GM18951 (cell line): ENCODE data around the gene MLIP.

Experiments
- POLR2A ChIP-seq: IDR thresholded peaks from 4 replicates; pipeline ENCODE4 v1.6.1; 2011; ENCODE audit warnings: mild to moderate bottlenecking; ENCODE audit not compliant: insufficient read length, insufficient read depth; ENCODE audit errors: extremely low read depth
- in situ Hi-C: fragments of 300-500 bp; cut with MboI; formaldehyde crosslinking; loops from one replicate; pipeline ENCODE4 v1.12.0; 2022; ENCODE audit warnings: low sequenced_read_pairs, mixed read lengths, inconsistent platforms; ENCODE audit not compliant: unreplicated experiment

The MLIP gene

DNA sequence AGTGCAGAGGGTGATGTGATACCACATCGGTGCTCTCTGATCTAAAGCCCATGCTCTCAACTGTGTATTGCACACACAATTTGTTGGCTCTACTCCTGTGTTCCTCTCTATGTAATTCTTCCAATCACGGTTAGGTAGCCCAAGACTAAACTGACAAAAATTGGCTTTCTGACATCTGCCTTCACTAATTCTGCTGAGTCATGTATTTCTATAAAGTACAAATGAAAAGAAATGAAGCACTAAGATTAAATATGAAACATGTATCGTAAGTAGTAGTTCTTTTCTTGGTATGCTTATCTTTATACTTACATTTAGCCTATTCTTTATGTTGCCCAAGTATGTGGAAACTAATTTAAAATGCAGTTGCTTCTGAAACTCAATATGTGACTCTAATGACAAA lies 7.7 kb upstream of the MLIP start:
- TF ChIP-seq POLR2A = no peak
- in situ Hi-C loops = no loop called here

DNA sequence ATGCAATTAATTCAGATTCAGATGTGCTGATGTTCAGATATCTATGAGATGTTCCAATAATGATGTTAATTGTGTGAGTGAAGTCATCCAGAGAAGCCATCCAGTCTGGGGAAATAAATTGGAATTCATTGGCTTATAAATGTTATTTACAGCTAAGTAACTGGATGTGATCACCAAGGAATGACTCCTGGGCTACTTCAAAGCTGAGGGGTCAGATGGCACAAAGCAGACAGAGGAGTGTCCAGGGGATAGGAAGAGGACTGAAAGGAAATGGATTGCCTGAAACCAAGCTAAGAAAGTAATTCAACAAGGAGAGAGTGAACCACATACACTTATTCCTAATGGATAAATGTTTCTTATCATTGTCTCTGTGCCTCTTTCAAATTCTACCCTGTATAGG lies 4.5 kb upstream of the MLIP start:
- no peak for TF ChIP-seq POLR2A
- in situ Hi-C loops = no loop called here

DNA sequence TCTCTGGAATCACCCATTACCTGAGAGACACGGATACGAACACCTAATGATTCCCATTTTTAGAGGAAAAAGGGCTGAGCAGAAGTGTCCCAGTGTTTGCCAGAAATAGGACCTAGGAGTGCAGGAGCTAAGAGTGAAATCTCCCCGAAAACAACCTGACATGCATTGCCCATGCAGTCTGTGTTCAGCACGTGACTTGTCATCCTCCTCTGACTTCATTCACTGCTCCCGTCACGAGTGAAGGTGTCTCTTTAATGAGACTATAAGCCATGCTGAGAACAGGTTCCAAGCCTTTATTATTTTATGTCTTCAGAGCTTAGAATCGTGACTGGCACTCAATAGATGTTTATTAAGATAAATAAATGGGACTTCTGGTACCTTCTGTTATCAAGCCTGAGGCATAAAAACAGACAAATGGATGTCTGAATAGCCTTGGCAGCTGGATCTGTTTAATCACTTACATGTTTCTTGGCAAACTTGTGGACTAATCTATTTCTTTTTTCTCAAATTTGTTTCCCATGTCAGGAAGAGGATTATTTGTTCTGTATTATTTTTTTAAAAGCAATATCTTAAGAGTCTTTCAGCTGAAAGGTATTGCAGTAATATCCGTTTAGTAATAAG lies 3.7 kb upstream of the MLIP start:
- in situ Hi-C loops = no loop called here
- no peak for TF ChIP-seq POLR2A

DNA sequence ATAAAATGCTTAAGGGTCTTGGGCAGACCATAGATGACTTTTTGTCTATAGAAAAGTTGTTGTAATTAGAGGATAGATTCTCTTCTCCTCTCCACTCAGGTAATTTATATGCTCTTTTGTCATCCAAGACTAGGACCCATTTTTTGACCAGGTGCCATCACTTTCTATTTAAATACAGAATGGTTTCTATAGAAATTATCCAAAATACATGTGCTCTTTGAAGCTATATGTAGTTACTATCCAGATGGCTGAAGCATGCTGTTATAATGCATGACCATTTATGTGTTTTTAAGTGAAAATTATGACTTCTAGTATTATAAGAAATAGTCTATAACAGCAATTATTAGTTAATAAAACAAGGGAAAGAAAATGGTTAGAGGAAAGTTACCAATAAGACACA lies 3.0 kb upstream of the MLIP start:
- in situ Hi-C loops = no loop called here
- no peak for TF ChIP-seq POLR2A

DNA sequence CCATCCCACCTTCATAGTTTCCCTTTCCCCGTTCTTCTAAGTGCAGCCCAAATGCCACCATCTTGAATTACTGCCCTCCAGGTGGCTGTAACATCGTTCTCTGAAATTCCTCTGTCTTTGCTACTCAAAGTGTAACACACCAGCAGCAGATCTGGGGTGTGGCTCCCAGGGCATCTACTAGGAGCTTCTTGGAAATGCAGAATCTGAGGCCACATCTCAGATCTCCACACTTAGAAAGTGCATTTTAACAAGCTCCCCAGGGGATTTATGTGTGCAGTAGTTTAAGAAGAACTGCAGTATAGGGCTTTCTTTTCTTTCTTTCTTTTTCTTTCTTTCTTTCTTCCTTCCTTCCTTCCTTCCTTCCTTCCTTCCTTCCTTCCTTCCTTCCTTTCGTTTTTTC lies 1.7 kb upstream of the MLIP start:
- in situ Hi-C loops = no loop called here
- no peak for TF ChIP-seq POLR2A

DNA sequence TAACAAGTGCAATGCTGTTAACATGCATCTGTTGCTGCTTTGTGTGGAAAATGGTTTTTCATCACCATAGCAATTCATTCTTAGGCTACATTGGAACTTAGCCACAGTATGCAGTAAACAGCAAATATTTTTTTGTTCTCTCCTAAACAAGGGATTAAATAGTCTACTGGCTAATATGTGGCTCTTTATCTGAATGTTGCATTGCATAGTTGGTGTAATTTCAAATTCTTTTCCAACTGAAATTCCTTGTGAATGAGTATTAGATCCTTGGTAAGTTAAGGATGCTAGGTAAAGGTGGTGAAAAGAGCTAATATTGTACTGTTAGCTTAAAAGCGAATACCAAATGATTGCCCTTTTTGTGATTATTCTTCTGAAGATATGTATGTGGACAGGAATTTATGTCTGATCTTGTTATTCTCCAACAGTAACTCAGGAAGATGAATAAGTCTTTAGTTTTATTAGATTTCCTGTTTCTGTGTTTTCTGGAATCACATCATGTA lies 958 bp downstream of the MLIP start:
- no peak for TF ChIP-seq POLR2A
- in situ Hi-C loops = no loop called here

DNA sequence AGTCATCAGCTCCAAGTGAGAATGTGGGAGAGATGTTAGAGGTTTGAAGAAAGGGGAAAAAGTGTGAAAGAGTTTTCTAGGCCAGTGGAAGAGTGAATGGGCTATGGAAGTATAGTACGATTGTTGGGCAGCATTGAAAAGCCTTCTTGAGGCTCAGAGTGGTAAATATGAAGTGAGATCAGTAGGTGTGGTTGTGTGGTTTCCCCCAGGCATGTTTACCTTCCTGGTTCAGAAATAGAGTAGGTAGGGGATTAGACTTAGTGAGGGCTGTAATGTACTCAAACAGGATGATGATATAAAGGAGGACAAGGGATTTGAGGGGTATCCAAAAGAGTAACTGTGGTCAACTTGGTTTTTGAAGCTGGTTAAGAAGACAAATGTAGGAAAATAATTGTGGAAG lies 3.7 kb downstream of the MLIP start:
- in situ Hi-C loops = no loop called here
- no peak for TF ChIP-seq POLR2A

DNA sequence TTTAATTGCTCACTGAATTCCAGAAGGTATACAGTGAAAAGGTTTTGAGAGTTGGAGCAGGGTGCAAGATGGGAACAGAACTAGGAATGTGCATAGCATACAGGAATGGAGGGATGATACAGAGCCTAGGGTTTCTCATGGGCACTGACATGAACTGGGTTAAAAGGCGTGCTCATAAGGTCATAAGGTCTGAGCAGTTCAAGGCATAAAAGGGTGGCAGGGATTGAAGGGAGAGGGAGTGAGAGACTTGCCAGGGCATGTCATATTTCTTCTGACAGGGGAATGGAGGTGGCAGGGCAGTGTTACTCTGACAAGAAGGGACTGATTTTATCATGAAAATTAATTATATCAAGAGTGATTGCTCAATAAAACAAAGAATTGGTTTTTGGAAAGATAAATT lies 4.7 kb downstream of the MLIP start:
- no peak for TF ChIP-seq POLR2A
- in situ Hi-C loops = no loop called here

DNA sequence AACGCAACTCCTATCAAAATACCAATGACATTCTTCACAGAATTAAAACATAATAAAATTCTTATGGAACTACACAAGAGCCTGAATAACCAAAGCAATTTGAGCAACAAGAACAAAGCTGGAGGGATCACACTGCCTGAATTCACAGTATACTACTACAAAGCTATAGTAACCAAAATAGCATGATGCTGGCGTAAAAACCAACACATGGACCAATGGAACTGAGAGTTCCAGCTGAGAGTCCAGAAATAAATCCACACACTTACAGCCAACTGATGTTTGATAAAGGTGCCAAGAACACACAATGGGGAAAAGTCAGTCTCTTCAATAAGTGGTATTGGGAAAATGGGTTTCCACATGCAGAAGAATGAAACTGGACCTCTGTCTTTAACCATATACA lies 6.9 kb downstream of the MLIP start:
- in situ Hi-C loops = no loop called here
- TF ChIP-seq POLR2A = no peak

DNA sequence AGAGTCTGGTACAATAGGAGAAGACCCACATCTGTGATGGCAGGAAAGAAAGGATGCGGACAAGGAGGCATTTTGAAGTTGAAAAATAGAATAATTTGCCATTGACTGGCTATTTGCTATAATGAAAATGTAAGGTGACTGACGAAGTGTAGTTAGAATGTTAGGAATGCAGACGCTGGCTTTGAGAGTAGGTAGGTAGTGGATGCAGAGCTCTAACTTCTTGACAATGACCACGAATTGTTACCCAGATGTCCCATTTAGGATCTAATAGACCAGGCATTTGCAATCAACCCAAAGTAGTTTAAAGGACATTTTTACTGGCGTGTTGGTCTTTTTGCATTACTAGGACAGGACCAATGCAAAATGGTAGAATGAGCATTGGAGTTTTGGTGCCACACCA lies 14.2 kb downstream of the MLIP start:
- TF ChIP-seq POLR2A = no peak
- in situ Hi-C loops = no loop called here

DNA sequence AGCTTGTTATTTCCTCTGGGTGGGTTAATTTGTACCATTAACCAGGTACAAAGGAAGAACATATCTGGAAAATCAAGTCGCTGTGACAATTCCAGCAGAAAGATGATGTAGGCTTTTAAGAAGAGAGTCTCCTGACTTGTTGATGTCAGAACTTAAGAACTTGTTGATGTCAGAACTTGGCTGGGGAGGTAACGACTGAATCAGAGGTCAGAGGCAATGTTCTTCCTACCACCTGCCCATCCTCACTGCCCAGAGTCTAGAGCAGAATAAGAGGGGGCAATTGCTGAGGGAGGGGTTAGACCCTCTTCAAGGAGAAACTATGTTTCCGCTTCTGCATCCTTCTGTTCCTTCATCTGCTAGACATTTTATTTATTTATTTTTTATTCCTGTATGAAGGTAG lies 18.9 kb downstream of the MLIP start:
- in situ Hi-C loops = no loop called here
- TF ChIP-seq POLR2A = no peak

DNA sequence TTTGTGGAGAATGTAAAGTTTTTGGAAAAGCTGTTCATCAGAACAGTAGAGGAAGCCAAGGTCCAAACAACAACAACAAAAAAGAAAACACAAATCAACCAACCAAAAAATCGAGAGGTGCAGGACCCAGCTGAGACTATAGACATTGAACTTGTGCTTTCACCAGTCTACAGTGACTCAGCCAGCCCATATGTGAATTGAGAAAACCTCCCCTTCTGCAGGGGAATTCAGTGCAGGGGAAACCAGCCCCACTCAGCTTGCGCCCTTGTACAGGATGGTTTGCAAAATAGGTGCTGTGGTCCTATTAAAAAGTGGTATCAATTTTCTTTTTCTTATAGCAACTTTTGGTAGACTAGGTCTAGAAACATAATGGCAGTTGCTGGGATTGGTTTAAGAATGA lies 21.3 kb downstream of the MLIP start:
- in situ Hi-C loops = no loop called here
- TF ChIP-seq POLR2A = no peak

DNA sequence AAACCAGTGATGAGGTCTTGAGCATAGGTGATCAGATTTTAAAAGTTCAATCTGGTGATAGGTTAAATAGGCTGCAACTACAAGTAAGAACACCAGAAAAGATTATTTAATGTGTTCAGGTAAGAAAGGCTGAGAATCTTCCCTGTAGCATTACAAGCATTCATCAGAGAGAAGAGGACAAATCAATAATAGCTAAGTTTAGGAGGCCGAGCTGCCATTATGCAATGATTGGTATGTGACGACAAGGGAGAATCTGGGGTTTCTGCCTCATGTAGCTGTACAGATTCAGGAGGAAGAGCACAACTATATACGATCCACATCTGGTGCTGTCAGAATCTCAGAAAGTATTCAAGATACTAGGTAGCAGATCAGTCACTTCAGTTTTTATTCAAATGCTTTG lies 21.9 kb downstream of the MLIP start:
- TF ChIP-seq POLR2A = no peak
- in situ Hi-C loops = no loop called here

DNA sequence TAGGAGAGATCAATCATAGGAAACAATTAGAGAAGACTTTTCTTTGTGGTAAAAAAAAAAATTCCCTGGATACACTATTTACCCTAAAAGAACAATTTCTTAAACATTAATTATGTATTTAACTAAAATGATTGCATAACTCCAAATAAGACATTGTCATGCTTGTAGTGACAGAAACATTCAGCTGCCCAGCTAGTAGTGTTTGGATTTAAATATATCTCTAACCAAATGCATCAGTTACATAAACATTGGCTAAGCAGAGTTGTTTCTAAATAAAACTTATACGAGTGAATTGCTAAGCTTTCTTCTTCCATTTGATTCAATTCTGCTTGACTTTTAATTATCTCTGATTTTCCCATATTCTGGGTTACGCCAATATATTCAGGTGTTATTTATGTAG lies 23.7 kb downstream of the MLIP start:
- no peak for TF ChIP-seq POLR2A
- in situ Hi-C loops = no loop called here

DNA sequence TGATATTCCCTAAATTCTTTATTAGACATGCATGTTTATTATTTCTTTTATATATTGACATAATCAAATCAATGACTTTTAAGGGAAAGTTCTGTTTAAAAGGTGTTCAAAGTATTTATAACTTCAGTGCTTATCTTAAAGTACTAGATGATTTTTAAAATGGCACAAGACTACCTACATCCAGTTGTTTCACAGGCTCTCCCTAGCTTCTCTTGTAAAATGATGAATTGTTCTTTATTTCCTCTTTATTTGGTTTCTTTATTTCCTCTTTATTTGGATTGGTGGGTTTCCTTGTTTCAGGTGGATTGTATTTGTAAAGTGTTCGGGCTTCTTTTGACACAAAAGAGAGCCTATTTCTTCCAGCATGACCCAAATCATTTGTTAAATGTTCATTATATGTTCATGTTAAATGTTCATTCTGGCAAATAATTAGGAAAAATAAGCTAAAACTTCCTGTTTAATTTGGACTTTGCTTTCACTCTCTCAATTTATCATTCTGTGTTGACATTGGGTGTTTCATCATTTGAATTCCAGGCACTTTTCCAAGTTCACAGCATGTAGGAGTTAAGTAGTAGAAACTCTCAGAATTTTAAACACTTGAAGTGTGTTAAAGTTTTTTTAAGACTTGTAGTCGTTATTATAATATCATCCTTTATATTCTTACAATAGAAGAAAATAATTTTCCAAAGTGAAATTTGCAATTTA lies 24.6 kb downstream of the MLIP start:
- no peak for TF ChIP-seq POLR2A
- in situ Hi-C loops = no loop called here

DNA sequence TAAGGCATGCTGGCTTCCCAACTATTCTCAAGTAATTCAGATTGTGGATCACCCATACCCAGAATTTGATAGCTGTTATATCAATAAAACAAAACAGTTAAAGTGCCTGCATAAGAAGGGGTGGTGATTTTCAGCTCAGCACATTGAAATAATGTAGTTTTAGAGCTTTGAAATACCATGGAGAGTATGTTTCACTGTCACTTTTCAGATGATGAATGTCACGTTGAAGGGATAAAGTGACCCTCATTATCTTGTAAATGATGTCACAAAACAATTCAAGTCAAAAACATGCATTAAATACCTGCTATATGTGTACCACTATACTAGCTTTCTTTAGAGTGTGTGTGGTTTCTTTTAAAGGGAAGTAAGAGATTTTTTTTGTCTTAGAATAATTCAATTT lies 27.6 kb downstream of the MLIP start:
- in situ Hi-C loops = no loop called here
- no peak for TF ChIP-seq POLR2A
